ENCODE results near the gene TINCR. TPM values are rescaled to one million over a fixed set of nuclear protein-coding genes. Genes with fewer than 3 reads are reported as not detected.

The TINCR gene
- total RNA-seq, 4 donors from 2014 or later = 13.2 to 45.3 (median 22.7) TPM; not detected in 1

DNA sequence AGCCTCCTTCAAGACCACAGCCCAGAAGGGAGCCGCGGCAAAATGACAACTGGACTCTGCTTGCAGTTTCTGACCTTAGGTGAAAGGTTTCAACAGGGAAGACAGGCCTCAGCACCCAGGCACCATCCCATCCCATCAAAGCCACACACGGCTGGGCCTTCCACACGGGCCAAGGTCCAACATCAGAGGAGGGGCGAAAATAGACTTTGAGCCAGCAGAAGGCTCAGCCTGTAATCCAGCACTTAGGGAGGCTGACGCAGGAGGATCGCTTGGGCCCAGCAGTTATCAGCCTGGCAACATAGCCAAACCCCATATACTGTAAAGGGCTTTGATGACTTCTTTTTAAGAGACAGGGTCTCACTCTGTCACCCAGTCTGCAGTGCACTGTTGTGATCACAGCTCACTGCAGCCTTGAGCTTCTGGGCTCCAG lies 26.8 kb upstream of the TINCR start:
- intact Hi-C loops (cut with DNase I; ENCODE audit: low total_unique reads) (no loop called here), in situ Hi-C loops (cut with MboI; ENCODE audit: low pct_ligation_motif_present in 1 of 4, low pct_unique_long_range_greater_than_20kb in 1 of 4, low sequenced_read_pairs in 3 of 4) (loop anchor here in 1 of 4 donors (25.0 kb wide), 1 partner anchor 532 kb away; no protein-coding TSS in a partner anchor)
- no peak overlapping the region for H3K27ac ChIP-seq

DNA sequence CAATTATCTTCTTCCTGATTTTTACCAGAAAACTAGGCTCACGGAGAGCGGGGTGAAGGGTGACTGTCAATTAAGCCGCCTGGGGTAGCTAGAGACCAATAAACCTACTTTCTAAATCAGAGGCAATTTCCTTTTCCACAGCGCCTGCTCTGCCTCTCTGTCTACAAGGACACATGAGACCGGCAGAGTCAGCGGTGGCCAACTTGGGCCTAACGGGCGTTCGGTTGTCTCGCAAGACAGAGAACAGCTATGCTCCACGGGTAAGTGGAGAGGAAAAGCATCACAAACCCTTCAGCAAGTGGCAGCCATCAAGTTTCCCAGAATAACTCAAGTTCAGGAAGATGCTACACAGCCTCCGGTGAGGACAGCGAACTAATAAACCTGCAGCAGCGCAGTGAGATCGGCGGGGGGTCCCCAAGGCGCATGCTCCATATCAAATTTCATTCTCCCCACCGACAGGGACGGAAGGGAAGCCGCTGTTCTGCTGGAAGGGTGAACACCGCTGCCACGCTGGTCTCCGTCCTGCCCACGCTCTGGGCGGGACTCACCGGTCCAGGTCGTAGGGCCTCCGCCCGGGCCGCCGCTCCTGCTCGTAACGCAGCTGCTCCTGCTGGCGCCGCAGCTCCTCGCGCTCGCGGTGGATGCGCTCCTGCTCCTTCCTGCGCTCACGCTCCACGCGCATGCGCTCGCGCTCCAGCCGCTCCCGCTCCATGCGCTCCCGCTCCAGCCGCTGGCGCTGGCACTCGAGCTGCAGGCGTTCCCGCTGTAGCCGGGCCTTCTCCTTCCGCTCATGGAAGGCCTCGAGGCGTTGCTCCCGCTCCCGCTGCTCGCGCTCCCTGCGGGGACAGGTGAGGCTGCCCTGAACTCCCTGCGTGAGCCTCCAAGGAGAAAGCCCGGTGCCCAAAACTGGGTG lies 25.8 kb upstream of the TINCR start:
- Histone ChIP-seq H3K9me3 (no peaks in the 10 kb centered on the region), H3K27ac (no peak overlapping the region), H3K36me3 (peaks cover 0 to 94% (median 52%) of the 10 kb centered on the region in 4 donors), H3K4me3 (no peak overlapping the region), H3K4me1 (no peaks in the 10 kb centered on the region), H3K27me3 (no peaks in the 10 kb centered on the region)
- no peak for DNase-seq
- WGBS, 2 donors (ENCODE audit: low coverage in 1 of 2) = 92 to 94% methylated on average over 40 to 67 of the region's 67 CpGs
- in situ Hi-C loops (cut with MboI; ENCODE audit: low pct_ligation_motif_present in 1 of 4, low pct_unique_long_range_greater_than_20kb in 1 of 4, low sequenced_read_pairs in 3 of 4) (loop anchor here in 1 of 4 donors (25.0 kb wide), 1 partner anchor 531 kb away; no protein-coding TSS in a partner anchor), intact Hi-C loops (cut with DNase I; ENCODE audit: low total_unique reads) (no loop called here)
- TF ChIP-seq, protein P1, sequence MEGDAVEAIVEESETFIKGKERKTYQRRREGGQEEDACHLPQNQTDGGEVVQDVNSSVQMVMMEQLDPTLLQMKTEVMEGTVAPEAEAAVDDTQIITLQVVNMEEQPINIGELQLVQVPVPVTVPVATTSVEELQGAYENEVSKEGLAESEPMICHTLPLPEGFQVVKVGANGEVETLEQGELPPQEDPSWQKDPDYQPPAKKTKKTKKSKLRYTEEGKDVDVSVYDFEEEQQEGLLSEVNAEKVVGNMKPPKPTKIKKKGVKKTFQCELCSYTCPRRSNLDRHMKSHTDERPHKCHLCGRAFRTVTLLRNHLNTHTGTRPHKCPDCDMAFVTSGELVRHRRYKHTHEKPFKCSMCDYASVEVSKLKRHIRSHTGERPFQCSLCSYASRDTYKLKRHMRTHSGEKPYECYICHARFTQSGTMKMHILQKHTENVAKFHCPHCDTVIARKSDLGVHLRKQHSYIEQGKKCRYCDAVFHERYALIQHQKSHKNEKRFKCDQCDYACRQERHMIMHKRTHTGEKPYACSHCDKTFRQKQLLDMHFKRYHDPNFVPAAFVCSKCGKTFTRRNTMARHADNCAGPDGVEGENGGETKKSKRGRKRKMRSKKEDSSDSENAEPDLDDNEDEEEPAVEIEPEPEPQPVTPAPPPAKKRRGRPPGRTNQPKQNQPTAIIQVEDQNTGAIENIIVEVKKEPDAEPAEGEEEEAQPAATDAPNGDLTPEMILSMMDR (IDR thresholded peaks at IDR 0.05) = no peak
- TF ChIP-seq POLR2AphosphoS5 (IDR thresholded peaks at IDR 0.05) = no peak
- no peak for TF ChIP-seq EP300 (IDR thresholded peaks at IDR 0.05; ENCODE audit: low read depth)
- no peak for TF ChIP-seq POLR2A (IDR thresholded peaks at IDR 0.05)

More for the DNA sequence above, 26.8 kb upstream of the TINCR start:
- Histone ChIP-seq H3K27me3 (no peaks in the 10 kb centered on the region), H3K4me3 (no peak overlapping the region), H3K4me1 (no peaks in the 10 kb centered on the region), H3K36me3 (peaks cover 0 to 96% (median 53%) of the 10 kb centered on the region in 4 donors), H3K9me3 (no peaks in the 10 kb centered on the region)
- TF ChIP-seq, protein P1 (IDR thresholded peaks at IDR 0.05) = no peak
- TF ChIP-seq POLR2AphosphoS5 (IDR thresholded peaks at IDR 0.05) = peak in 1 of 3 donors; percentile 41
- 77 to 80% methylated on average over 2 to 7 of the region's 7 CpGs for WGBS, 2 donors (ENCODE audit: low coverage in 1 of 2)
- DNase-seq = peak; percentile 29

DNA sequence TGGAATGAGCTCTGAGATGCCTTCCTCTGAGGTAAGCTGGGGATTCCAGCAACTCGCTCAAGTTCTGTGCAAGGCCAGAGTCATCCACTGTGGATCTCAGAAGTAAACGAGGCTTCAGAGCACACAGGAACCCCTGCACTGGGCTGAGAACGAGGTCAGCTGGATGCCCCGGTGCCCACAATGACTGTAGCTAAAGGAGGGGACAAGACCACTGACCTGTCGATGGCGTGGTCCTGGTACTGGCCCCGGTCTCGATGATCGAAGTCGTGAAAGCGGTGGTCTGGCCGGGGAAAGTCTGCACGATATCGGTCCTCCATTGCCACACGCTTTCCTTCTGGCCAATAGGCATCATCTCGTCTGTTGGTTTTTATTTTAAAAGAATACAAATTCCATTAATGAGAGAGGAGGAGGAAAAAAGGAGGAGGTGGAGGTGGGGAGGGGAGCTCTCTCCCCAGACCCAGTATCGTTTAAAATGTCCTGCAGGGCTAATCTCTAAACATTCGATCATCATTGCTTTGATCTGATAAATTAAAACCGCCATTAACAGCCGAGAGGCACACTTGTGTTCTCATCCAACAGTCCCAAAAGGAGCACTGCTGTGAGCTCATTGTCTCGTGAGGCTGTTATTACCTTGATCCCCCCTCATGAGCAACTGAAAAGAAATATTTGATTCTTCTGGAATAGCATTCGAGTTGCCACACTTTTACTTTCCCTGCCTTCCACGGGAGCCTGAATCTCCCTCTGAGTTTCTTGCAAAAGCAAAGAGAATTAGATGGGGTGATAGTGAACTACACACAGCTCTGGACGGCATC lies 25.0 kb upstream of the TINCR start:
- peaks cover 0 to 95% (median 49%) of the 10 kb centered on the region in 4 donors for H3K36me3 ChIP-seq
- intact Hi-C loops (cut with DNase I; ENCODE audit: low total_unique reads) = no loop called here
- no peaks in the 10 kb centered on the region for H3K4me1 ChIP-seq
- H3K4me3 ChIP-seq = no peak overlapping the region
- no peaks in the 10 kb centered on the region for H3K9me3 ChIP-seq
- H3K27ac ChIP-seq = no peak overlapping the region
- 90 to 91% methylated on average over 20 to 24 of the region's 24 CpGs for WGBS, 2 donors (ENCODE audit: low coverage in 1 of 2)
- H3K27me3 ChIP-seq = no peaks in the 10 kb centered on the region
- in situ Hi-C loops (cut with MboI; ENCODE audit: low pct_ligation_motif_present in 1 of 4, low pct_unique_long_range_greater_than_20kb in 1 of 4, low sequenced_read_pairs in 3 of 4) = loop anchor here in 1 of 4 donors (25.0 kb wide), 1 partner anchor 530 kb away; no protein-coding TSS in a partner anchor
- no peak for DNase-seq
- TF ChIP-seq, protein P1 (IDR thresholded peaks at IDR 0.05) = no peak
- TF ChIP-seq POLR2A (IDR thresholded peaks at IDR 0.05) = no peak
- TF ChIP-seq EP300 (IDR thresholded peaks at IDR 0.05; ENCODE audit: low read depth) = no peak
- TF ChIP-seq POLR2AphosphoS5 (IDR thresholded peaks at IDR 0.05) = no peak

DNA sequence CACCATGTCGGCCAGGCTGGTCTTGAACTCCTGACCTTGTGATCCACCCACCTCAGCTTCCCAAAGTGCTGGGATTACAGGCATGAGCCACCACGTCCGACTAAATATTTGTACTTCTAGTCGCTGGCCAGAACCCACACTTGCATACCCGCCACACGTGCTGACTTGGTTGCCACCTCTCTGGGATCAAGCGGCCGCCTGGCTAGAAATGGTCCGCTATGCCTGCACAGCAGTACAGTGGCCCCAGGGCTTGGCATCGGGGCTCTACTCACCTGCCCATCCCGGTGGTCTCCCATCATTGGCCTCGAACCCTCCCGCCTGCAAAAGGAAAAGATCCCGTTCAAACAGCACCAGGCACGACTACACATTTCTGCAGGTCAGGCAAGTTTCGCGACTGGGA lies 23.7 kb upstream of the TINCR start:
- Histone ChIP-seq H3K36me3 (peaks cover 0 to 88% (median 45%) of the 10 kb centered on the region in 4 donors), H3K4me1 (peaks cover 0 to 1% (median under 1%) of the 10 kb centered on the region in 4 donors), H3K27me3 (no peaks in the 10 kb centered on the region), H3K27ac (no peak overlapping the region), H3K4me3 (no peak overlapping the region), H3K9me3 (no peaks in the 10 kb centered on the region)
- in situ Hi-C loops (cut with MboI; ENCODE audit: low pct_ligation_motif_present in 1 of 4, low pct_unique_long_range_greater_than_20kb in 1 of 4, low sequenced_read_pairs in 3 of 4) (loop anchor here in 1 of 4 donors (25.0 kb wide), 1 partner anchor 529 kb away; no protein-coding TSS in a partner anchor), intact Hi-C loops (cut with DNase I; ENCODE audit: low total_unique reads) (no loop called here)
- TF ChIP-seq POLR2A (IDR thresholded peaks at IDR 0.05) (no peak), EP300 (IDR thresholded peaks at IDR 0.05; ENCODE audit: low read depth) (no peak), POLR2AphosphoS5 (IDR thresholded peaks at IDR 0.05) (no peak)
- TF ChIP-seq, protein P1 (IDR thresholded peaks at IDR 0.05) = no peak
- WGBS, 2 donors (ENCODE audit: low coverage in 1 of 2) = 95 to 98% methylated on average over 9 to 17 of the region's 17 CpGs
- no peak for DNase-seq
